ENCODE data around the gene EEF2K. TPM values are rescaled to one million over a fixed set of nuclear protein-coding genes. Genes with fewer than 3 reads are reported as not detected.

The EEF2K gene
- total RNA-seq, 1 experiment from 2014 or later: 31.0 TPM

DNA sequence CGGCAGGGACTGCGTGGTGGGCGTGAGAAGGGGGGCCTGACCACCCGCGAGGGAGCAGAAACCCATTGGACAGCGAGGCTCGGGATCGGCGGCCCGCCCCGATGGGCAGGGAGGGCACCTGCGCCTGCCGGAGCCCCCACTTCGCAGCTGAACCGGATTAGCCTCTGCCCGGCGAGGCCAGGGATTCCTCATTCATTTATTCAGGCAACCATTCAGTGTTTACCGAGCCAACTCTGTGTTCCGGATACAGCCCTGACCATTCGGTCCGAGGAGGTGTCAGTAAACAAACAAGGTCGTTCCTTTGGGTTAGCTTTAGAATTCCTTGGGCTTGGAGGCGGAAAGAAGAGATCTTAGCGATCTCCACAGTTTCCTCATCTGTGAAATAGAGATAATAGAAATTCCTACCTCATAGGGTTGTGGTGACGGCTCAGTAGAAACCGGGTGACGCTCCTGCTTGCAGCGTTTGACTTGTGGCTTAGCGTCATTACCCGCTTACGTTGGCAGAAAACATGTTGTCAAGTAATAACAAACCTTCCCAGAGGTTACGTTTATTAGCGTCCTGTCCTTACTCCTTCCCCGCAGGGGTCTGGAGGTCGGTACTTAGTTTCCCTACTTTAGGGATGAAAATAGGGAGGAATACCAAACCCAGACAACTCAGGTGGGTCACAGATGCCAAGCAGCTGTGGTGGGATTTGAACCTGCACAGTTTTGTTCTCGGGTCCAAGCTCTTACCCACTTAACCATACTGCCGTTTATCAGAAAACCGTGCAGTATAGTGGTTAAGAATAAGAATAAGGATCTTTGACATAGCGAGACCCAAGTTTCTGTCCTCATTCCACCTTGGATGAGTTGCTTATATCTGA, 92.0 kb downstream of the EEF2K start (continued):
- no peak for TF ChIP-seq CTCF (IDR thresholded peaks at IDR 0.05 in 2 of 3, conservative IDR thresholded peaks at IDR 0.05 in 1 of 3; ENCODE audit: borderline replicate concordance in 1 of 3, insufficient read depth in 1 of 3, low read depth in 2 of 3, low read length in 2 of 3)
- peak; percentile 83 for TF ChIP-seq SIN3A (IDR thresholded peaks at IDR 0.05; ENCODE audit: low read depth)
- TF ChIP-seq ELF1 (IDR thresholded peaks at IDR 0.05; ENCODE audit: borderline replicate concordance, low read depth): no peak
- no peak for TF ChIP-seq ZNF274 (IDR thresholded peaks at IDR 0.05; ENCODE audit: low read depth, low read length)
- TF ChIP-seq SRF (IDR thresholded peaks at IDR 0.05; ENCODE audit: low read depth): no peak; the same call in 1 of the 2 replicates
- TF ChIP-seq, protein P1, sequence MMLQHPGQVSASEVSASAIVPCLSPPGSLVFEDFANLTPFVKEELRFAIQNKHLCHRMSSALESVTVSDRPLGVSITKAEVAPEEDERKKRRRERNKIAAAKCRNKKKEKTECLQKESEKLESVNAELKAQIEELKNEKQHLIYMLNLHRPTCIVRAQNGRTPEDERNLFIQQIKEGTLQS (IDR thresholded peaks at IDR 0.05): peak; percentile 97
- TF ChIP-seq TCF7L2 (IDR thresholded peaks at IDR 0.05; ENCODE audit: borderline replicate concordance, extremely low read depth, insufficient read depth, insufficient read length): peak; percentile 14
- TF ChIP-seq CBX3 (IDR thresholded peaks at IDR 0.05; ENCODE audit: low read depth): peak; percentile 90
- TF ChIP-seq EZH2phosphoT487 (IDR thresholded peaks at IDR 0.05; ENCODE audit: borderline replicate concordance): no peak
- TF ChIP-seq SP1 (IDR thresholded peaks at IDR 0.05; ENCODE audit: low read depth): peak; percentile 35; the same call in 1 of the 2 replicates
- peak; percentile 62 for TF ChIP-seq MAX (IDR thresholded peaks at IDR 0.05)
